ENCODE data around the gene ZNF80.

GRCh38 chr3:114270019-114270418 is 32.6 kb upstream of the ZNF80 start:
- TF ChIP-seq EGR1 (IDR thresholded peaks at IDR 0.05) (no peak), TAF1 (IDR thresholded peaks at IDR 0.05; ENCODE audit: low read depth) (no peak), EP300 (IDR thresholded peaks at IDR 0.05; ENCODE audit: borderline replicate concordance) (no peak), REST (IDR thresholded peaks at IDR 0.05; ENCODE audit: low read depth) (no peak), RAD21 (IDR thresholded peaks at IDR 0.05; ENCODE audit: low read depth) (no peak), USF1 (IDR thresholded peaks at IDR 0.05) (no peak), TEAD4 (IDR thresholded peaks at IDR 0.05) (no peak), MAX (IDR thresholded peaks at IDR 0.05) (no peak), ZBTB7A (IDR thresholded peaks at IDR 0.05; ENCODE audit: low read depth) (no peak), YY1 (IDR thresholded peaks at IDR 0.05; ENCODE audit: low read depth) (no peak), CREB1 (IDR thresholded peaks at IDR 0.05; ENCODE audit: low read depth) (no peak), CEBPB (IDR thresholded peaks at IDR 0.05) (no peak), NFIC (IDR thresholded peaks at IDR 0.05) (no peak)
